Suppressor macrophage (primary cell): ENCODE measurements around the gene GPR146.
A peak's percentile ranks its signal among the peaks of the same experiment; 100 is the strongest.

Source experiments
- DNase-seq, 4 experiments: peaks; one replicate each; pipeline ENCODE4 v3.0.0-alpha.2; 2020 to 2022

Gene GPR146

DNA sequence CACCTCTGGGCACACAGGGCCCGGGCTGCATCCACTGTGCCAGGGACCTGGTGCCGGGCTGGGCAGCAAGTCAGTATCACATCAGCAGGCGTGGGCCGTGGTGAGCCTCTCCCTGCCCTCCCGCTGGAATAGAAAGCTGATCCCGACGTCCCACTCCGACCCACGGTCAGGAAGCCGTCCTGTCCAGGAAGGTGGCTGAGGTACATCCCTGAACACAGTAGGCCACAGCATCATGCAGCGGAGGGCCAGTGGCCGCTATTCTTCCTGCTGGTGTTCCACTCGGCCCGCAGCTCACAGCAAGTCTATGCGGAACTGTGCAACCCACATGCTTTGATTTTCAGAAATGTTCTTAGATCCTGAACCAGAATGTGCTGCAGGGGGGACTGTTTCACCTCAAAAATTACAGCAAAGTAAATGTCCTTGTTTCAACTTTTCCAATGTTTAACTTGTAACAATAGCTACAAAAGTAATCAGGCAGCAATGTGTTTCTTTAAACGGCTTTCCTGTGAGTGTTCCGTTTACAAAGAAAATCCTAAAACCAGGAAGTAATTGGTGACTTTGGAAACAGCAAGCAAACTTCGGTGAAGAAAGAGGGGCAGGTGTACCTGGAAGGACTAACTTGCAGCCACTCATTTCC lies 676 bp upstream of the GPR146 start:
- DNase-seq, result peak; percentile 51 to 74 (median 65)

- no peak for DNase-seq
Measured at GRCh38 chr7:1045069-1046063, 1.0 kb downstream of the GPR146 start.

DNA sequence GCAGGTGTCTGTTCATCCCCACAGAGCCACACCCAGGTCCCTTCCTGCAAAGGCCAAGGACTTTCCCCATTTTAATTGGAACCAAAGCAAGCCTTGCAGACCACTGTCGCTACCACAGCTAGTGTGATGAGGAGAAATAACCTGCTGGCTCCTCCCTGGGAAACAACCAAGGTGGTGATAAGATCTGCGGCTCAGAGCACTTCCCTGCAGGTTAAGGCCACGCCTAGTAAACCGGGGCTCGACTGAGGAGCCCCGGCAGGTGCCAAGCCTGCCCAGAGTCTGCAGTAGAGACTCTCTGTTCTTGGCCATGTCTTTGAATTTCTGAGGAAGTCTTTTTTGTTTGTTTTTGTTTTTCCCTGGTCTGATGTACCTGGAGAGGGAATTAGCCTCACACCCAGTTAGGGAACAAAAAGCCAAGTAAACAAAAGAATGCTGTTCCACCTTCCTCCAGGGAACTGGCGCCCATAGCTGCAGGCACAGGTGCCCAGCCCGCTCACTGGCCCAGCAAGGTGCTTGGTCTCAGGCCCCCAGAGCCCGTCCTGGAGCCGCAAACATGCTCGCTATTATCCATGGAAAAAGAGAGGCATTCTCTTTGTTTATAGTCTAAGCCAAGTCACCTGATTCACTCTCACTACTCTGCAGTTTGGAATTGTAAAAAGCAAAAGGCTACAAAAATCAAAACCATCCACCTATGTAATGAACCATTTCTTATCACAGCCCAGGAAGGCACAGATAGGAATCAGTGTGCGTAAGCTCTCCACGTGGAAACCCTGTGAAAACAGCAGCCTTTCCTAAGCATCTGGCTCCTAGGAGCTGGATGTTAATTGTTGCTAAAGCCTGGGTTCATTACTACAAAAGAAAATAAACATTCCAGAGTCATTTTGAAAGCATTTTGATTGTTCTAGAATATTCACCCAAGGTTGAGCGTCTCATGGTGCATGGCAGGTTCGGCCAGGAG lies 2.7 kb downstream of the GPR146 start:
- DNase-seq, result no peak

DNA sequence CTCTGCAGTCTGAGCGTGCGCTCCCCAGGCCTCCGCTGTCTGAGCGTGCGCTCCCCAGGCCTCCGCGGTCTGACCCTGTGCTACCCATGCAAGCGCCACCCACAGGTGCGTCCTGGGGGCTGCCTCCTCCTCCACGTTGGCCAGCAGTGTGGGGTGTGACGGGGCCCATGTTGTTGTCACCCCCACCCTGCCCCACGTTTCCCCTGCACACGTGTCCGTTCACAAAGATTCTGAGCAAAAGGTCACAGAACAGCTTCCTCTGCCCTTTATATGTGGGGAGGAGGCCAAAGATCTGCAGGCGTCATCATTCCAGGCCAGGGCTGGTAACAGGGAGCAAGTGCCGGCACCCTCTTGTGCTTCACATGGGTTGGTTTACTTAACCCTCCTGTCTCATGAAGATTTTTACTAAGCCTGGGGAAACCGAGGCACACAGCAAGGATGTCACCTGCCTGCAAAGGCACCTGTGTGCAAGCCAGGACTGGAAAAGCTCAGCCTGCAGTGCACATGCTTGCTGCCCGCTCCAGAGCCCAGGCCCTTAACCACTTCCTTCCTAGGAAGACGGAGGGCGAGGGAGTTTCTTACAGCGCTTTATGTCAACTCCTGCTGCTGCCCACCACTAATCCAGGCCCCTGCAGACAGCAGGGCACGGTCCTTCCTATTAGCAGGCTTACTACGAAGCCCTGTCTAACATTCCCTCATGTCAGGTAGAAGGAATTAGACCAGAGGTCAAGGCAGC lies 4.8 kb downstream of the GPR146 start:
- peak; percentile 56 to 80 (median 69) for DNase-seq

DNA sequence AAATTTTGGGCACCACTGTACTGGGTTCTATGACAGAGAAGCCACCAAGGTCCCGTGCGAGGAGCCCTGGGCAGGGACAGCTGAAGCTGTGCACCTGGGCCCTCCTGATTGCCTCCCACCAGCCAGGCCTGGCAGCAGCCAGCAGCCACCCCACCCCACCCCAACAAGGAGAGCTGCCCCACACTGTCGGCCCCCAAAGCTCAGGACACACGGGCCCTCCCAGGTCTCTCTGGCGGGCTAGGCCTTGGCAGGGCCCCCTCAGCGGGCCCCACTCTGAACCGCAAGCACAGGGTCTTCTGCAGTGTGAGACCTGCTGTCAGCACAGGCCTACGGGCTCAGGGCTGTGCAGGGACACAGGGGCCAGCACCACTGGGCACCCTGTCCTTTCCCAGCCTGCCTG lies 5.5 kb downstream of the GPR146 start:
- DNase-seq, result no peak

DNA sequence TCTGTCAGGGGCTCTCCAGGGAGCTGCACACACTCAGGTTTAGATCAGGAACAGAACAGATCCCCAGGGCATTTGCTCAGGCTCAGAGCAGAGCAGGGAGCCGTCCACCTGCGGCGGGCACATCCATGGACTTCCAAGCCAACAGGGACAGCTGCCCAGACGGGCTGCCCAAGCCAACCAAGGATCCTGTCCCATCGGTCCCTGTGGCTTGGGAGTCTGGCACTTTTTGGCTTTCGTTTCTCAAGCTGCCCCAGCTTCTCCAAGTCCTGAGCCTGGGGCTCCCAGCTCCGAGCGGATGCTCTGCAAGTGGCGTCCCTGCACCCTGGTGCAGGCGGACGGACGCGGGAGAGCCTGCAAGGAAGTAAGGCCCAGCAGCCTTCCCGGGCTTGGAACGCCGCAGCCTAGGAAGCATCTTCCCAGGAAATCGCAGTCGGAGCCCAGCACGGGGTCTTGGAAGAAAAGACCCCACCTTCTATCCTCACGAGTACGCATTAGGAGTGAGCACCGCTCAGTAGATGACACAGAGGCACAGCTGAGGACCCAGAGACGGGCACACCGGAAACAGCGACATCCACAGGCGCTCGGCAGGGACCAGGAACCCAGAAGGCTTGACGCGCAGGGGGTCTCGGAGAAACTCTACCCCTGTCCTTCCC lies 6.0 kb downstream of the GPR146 start:
- DNase-seq, result no peak

DNA sequence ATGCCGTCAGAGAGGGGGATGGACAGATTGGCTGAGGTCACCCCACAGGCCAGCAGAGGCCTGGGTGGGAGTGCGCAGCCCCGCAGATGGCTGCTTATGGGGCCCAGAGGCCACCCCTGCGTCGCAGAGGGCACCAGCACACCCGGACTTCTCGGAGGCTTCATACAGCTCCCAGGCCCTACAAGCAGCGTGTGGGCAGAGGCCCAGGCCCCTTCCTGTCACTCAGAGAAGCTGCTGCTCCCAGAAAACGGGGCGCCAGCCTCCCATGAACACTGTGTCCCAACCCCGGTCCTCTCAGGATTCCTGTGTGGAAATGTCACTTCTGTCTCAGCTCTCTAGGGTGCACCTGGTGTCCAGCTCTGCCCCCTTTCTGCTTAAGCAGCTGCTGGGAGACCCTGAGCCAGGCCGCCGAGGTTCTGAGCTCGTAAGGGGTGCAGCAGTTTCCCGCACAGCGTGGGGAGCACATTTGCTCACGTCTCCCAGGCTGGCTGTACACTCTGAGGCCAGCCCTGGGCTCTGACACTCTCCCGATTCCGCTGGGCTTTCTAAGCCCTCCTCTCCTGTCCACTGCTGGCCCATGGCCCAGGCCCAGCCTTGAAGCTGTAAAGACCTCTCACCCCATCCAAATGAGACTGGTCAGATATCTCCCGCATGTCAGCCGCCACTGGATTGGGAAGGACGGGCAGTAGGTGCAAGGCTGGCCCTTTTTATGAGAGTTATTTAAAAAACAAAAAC lies 6.8 kb downstream of the GPR146 start:
- DNase-seq, result no peak

DNA sequence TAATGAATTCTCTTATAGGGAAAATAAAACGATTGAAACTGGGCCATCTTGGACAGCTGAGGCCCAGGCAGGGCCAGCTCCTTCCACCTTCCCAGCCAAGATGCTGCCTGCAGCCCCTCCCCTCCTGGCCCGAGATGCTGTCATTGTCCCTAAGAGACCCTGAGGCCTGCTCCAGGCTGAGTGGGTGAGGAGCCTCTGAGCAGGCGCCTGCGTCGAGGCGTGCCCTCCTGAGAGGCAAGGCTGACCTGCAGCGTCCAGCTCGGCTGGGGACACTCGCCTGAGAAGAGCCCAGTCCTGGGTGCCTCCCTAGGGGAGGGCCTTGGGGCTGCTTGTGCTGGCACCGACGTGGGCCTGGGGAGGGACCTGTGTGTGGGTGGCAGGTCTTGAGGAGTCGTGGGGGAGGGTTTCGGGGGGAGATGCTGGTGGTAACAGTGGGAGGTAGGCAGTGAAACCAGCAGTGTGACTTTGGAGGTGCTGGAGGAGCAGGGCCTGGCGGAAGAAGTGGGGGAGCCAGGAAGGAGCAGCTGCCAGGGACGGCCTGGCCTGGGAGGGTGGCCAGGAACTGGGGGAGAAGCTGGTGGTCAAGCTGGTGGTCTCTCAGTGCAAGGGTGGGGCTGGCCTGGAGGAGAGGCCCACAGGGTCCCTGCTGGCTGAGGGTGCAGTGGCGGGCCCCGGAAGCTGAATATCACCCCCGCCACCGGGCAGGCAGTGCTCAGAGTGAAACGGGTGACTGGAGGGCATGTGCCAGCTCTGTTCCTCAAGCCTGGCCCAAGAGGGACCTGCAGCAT lies 7.9 kb downstream of the GPR146 start:
- no peak for DNase-seq

DNA sequence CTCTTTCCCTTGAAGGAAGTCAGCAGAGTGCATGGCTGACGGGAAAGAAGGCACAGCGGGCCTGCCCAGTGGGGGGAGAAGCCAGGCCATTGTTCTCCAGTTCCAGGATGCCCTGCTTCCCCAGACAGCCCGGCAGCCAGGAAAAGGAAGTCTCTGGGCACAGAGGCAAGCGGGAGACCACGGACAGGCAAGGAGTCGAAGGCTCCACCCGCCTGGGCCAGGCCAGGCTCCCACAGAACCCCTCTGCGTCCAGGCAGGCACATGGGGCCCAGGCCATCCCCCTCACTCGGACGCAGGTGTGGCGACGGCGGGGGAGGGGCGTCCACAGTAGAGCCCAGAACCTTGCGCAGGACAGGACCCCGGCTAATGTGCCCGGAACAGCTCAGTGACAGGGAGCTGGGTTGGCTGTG lies 8.7 kb downstream of the GPR146 start:
- DNase-seq, result peak; percentile 22 to 69 (median 54)

GRCh38 chr7:1053816-1054370 lies 9.5 kb downstream of the GPR146 start:
- DNase-seq, result no peak

DNA sequence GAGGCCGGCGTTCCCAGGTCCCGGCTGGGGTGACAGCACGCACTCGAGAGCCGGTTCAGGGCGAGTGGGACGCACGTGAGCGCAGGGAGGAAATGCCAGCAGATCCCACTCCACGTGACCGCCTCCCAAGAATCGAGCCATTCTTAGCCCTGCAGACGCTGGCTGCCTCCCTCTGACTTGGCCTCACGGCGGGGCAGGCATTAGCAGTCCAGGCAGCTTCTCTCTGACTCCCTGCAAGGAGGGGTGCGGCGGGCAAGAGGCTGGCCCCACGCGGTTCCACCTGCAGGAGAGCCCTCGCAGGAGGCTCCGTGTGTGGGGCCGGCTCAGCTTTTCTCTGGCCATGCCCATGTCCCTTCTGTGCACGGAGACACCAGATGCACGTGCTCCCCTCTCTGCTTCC lies 10.1 kb downstream of the GPR146 start:
- DNase-seq, result no peak

DNA sequence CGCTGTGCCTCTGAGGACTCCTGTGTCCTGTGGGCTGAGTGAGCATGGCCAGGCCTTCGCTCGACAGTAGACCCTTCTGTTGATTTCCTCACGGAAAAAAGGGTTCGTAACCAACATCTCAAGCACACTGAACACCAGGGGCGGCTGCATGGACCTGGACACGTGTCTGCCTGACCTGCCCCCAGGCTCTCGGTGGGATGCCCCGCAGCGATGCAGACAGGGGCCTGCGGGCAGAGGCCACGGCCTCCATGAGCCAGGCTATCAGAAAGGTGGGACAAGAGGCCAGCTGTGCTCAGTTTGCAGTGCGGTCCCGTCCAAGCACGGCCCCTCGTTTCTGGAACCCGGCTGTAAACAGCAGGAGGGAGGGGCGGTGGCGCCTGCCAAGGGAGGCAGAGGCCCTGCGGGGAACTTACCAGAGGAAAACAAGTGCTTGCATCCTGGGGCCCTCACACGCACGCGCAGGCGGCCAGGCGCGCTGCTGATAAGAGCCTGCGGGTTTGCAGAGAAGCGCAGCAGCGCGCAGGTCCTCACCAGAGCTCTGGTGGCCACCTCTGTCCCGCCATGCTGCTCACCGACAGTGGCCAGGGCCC lies 10.6 kb downstream of the GPR146 start:
- peak in 2 of 4 experiments; percentile 38 to 50 for DNase-seq

GRCh38 chr7:1055491-1055955 lies 11.2 kb downstream of the GPR146 start:
- DNase-seq, result no peak

DNA sequence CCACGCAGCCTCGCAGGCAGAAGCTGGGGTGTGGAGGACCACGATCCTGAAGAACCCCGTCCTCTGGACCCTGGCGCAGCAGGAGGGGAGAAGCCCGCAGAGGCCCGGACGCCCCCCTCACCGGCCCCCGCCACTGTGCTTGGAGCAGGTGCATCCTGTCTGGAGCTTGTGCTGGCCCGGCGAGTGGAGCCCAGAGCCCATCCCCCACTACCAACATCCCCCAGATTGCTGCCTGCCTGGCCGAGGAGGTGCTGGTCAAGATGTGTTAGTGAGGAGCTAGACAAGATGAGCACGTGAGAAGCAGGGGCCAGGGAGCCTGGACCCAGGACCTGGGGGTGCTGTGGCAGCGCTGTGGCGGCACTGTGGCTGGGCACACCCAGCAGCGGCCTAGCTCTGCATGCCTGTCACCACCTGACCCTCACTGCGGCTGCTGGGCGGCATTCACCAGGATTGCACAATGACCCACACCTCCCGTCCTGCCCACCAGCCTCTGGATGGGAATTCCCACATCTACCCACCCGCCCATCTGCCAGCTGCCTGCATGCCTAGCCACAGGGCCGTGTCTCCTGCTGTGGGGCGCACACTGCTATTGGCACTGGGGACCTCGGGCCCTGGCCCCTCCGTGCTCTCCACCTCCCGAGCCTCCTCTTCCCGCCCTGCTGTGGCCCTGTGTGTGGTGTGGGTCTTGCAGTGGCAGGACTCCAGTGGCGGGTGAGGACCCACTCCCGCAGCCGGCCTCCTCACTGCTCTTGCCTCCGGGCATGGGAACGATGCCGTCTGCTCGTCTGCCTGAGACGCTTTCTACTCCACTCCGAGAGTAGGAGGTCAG lies 11.8 kb downstream of the GPR146 start:
- peak in 3 of 4 experiments; percentile 37 to 67 (median 57) for DNase-seq

- DNase-seq, result no peak
Measured at GRCh38 chr7:1056785-1057410, 12.6 kb downstream of the GPR146 start.

DNA sequence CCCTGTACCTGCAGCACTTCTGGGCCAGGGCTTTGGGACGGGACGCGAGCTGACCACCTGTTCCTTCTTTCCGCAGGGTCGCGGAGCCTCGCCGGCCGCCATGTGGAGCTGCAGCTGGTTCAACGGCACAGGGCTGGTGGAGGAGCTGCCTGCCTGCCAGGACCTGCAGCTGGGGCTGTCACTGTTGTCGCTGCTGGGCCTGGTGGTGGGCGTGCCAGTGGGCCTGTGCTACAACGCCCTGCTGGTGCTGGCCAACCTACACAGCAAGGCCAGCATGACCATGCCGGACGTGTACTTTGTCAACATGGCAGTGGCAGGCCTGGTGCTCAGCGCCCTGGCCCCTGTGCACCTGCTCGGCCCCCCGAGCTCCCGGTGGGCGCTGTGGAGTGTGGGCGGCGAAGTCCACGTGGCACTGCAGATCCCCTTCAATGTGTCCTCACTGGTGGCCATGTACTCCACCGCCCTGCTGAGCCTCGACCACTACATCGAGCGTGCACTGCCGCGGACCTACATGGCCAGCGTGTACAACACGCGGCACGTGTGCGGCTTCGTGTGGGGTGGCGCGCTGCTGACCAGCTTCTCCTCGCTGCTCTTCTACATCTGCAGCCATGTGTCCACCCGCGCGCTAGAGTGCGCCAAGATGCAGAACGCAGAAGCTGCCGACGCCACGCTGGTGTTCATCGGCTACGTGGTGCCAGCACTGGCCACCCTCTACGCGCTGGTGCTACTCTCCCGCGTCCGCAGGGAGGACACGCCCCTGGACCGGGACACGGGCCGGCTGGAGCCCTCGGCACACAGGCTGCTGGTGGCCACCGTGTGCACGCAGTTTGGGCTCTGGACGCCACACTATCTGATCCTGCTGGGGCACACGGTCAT lies 13.3 kb downstream of the GPR146 start:
- DNase-seq, result no peak
